UCSD-AML1 (cell line): ENCODE results near the gene NOP53.
"Not testable (repeated sequence)": the region's sequence is repeated elsewhere in the genome, so short reads cannot be mapped to it uniquely, and the experiment has no call there.

Experiments
- DNase-seq: peaks from one replicate; lab custom pipeline; 2025; ENCODE audit not compliant: unreplicated experiment; lab: John Stamatoyannopoulos, UW

NOP53 gene

DNA sequence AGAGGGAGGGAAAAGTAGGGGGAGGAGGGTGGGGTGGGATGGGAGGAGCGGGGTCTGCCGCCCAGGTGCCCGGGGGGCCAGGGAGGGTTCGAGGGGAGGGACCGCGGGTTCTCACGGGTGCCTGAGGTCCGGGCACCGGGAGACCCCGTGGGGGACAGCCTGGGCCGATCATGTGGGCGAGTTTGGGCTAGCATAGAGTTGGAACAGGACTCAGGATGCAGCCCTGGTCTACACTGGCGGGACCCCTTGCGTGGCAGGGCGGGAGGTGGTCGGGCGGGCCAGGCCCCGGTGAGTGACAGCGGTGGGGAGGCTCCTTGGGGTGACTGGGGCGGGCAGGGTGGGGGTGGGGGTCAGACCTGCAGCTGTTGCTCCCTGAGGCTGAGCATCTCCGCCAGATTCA, 57.8 kb downstream of the NOP53 start:
- not testable (repeated sequence) for DNase-seq

DNA sequence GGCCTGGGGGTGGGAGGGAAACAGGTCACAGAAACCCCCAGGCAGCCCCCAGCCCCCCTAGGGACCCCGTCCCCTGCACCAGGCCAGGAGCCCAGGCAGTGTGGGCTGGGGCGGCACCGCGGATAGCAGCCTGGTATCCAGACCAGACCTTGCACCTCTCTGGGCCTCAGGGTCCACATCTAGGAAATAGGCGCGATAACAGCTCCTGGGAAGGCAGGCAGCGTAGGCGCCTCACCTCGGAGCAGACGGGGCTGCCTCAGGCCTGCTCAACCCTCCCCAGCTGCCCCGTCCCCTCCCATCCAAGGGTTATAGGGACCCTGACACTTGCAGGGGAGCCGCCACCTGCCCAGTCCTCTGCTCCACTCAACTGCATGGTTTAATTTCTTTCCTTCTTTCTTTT, 58.3 kb downstream of the NOP53 start:
- DNase-seq, result not testable (repeated sequence)

DNA sequence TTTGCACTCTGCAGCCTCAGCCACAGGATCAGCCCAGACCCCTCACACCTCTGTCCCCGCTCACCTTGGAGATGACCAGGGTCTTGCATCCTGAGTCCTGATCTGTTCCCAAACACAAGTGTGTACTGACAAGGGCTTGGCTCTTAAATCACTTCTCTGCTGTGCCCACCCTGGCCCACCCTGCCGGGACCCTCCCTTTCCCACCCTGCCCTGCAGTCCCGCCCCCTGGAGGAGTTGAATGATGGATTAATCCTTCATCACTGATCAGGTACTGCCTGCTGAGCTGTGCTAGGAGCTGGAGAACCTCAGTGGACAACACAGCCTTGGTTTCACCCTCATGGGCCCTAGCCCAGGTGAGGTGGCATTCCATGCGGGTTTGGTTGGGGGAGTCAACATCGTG, 59.1 kb downstream of the NOP53 start, which contains the start of gene TPRX1:
TSS of gene TPRX1 (minus strand) at position 101 of the 400 bp plus-strand sequence. CDS start at position 89, 12 bp downstream.
- not testable (repeated sequence) for DNase-seq

DNA sequence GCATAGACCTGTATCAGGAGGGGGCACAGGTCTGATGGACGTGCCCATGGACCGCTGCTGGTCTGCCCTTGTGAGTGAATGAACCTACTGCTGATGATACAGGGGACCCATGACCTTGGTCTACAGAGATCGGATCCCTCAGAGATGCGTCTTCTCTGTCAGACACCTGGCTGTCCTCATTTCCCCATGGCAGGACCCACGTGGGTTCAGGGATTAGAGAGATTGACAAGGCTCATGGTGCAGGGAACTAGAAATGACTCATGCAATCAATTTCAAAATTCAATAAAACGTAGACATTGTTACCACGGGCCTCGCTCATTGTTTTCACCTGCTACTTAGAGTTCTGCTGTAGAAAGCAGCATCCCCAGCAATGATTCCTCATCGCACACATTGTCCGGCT, 60.0 kb downstream of the NOP53 start:
- no peak for DNase-seq

DNA sequence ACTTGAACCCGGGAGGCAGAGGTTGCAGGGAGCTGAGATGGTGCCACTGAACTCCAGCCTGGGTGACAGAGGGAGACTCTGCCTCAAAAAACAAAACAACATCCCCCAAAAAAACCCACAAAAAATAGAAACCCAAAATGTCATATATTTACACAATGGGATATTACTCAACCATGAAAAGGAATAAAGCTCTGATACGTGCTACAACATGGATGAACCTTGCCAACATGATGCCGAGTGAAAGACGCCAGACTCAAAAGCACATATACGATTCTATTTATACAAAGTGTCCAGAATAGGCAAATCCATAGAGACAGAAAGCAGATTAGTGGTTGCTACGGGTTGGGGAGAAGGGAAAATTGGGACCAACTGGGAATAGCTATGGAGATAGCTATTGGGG, 61.1 kb downstream of the NOP53 start:
- DNase-seq, result no peak
